GM19468 (cell line): ENCODE data around the gene MDN1.
"Not testable (repeated sequence)": the region's sequence is repeated elsewhere in the genome, so short reads cannot be mapped to it uniquely, and the experiment has no call there.

Experiments used
- ATAC-seq: cut with Tn5 transposase; IDR thresholded peaks from one replicate; pipeline ENCODE4 v1.9.1; 2021; ENCODE audit warnings: mild to moderate bottlenecking, moderate library complexity, moderate number of reproducible peaks; ENCODE audit not compliant: unreplicated experiment; ENCODE audit errors: extremely low read depth

The MDN1 gene

GRCh38 chr6:89670935-89671565, 148.5 kb downstream of the MDN1 start:
- ATAC-seq, result no peak

- no peak for ATAC-seq
Measured at GRCh38 chr6:89669002-89669401, 150.6 kb downstream of the MDN1 start.

- no peak for ATAC-seq
Measured at GRCh38 chr6:89667872-89668556, 151.6 kb downstream of the MDN1 start.

GRCh38 chr6:89662659-89663223, 156.9 kb downstream of the MDN1 start:
- no peak for ATAC-seq

- ATAC-seq, result no peak
Measured at GRCh38 chr6:89661559-89661958, 158.0 kb downstream of the MDN1 start.

GRCh38 chr6:89660981-89661380, 158.6 kb downstream of the MDN1 start:
- ATAC-seq, result no peak

GRCh38 chr6:89657445-89658158, 162.0 kb downstream of the MDN1 start:
- ATAC-seq, result no peak

- no peak for ATAC-seq
Measured at GRCh38 chr6:89655122-89655521, 164.5 kb downstream of the MDN1 start.

GRCh38 chr6:89650579-89650978, 169.0 kb downstream of the MDN1 start:
- ATAC-seq, result no peak

- ATAC-seq, result no peak
Measured at GRCh38 chr6:89649682-89650081, 169.9 kb downstream of the MDN1 start.

GRCh38 chr6:89644864-89645263, 174.7 kb downstream of the MDN1 start:
- no peak for ATAC-seq

GRCh38 chr6:89643406-89643805, 176.2 kb downstream of the MDN1 start:
- ATAC-seq, result no peak

GRCh38 chr6:89642956-89643355, 176.6 kb downstream of the MDN1 start:
- ATAC-seq, result no peak

GRCh38 chr6:89641581-89641980, 178.0 kb downstream of the MDN1 start:
- not testable (repeated sequence) for ATAC-seq

GRCh38 chr6:89640804-89641203, 178.8 kb downstream of the MDN1 start:
- no peak for ATAC-seq

GRCh38 chr6:89638320-89639195, 181.0 kb downstream of the MDN1 start, which contains the start of gene LYRM2:
TSS of gene LYRM2 (minus strand) at chr6:89638747. CDS start at chr6:89638716, 31 bp downstream.
- peak; percentile 89 for ATAC-seq

GRCh38 chr6:89637960-89638319, 181.7 kb downstream of the MDN1 start:
- no peak for ATAC-seq

GRCh38 chr6:89636412-89636811, 183.2 kb downstream of the MDN1 start:
- not testable (repeated sequence) for ATAC-seq

- ATAC-seq, result no peak
Measured at GRCh38 chr6:89630488-89630887, 189.1 kb downstream of the MDN1 start.

GRCh38 chr6:89623749-89624148, 195.8 kb downstream of the MDN1 start:
- ATAC-seq, result no peak
